ENCODE results near the gene FSCN2. TPM values are rescaled to one million over a fixed set of nuclear protein-coding genes. Genes with fewer than 3 reads are reported as not detected.

Gene FSCN2
- total and polyA plus RNA-seq, 12 donors, result 0.22 to 1.9 (median 0.72) TPM; not detected in 1

DNA sequence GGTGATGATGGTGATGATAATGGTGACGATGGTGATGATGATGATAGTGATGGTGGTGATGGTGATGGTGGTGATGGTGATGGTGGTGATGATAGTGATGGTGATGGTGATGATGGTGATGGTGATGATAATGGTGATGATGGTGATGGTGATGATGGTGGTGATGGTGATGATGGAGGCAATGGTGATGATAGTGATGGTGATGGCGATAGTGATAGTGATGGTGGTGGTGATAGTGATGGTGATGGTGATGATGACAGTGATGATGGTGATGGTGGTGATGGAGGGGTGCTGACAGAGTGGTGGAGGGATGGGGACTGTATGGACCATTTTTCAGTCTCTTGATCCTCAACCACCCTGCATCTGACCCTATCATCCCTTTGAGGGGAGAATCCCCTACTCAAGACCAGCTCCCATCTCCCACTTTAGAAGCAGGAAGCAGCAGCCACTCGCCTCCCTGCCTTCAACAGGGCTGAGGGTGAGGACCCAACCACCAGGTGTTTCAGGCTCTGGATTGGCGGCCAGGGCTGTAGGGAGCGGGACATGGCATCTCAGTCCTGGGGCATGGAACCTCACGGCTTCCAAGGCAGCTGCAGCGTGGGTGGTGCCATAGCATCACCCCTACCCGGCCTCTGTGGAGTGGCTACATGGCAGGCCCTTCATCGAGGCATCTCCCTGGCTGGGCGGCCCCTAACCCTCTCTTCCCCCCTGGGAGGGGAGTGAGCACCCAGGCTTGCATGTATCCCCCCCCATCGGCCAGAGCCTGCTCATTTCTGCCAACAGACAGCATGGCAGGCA is 4.5 kb downstream of the FSCN2 start:
- peaks cover 26% of the 10 kb centered on the region for H3K27me3 ChIP-seq
- H3K27ac ChIP-seq, result no peak overlapping the region
- peaks cover 0 to 14% of the 10 kb centered on the region in 2 donors for H3K4me1 ChIP-seq (replicated peaks in 1 of 2)
- no peaks in the 10 kb centered on the region for H3K9me3 ChIP-seq (replicated peaks in 1 of 3)
- no peak for DNase-seq
- TF ChIP-seq POLR2A (IDR thresholded peaks at IDR 0.05) (no peak), CTCF (IDR thresholded peaks at IDR 0.05) (no peak)
- no peak overlapping the region for H3K4me3 ChIP-seq
- 84 to 92% (median 90%) methylated on average over 5 to 11 of the region's 11 CpGs for WGBS, 4 donors
- no peaks in the 10 kb centered on the region for H3K36me3 ChIP-seq (replicated peaks in 1 of 2)
- intact Hi-C loops (cut with DNase I), result no loop called here

DNA sequence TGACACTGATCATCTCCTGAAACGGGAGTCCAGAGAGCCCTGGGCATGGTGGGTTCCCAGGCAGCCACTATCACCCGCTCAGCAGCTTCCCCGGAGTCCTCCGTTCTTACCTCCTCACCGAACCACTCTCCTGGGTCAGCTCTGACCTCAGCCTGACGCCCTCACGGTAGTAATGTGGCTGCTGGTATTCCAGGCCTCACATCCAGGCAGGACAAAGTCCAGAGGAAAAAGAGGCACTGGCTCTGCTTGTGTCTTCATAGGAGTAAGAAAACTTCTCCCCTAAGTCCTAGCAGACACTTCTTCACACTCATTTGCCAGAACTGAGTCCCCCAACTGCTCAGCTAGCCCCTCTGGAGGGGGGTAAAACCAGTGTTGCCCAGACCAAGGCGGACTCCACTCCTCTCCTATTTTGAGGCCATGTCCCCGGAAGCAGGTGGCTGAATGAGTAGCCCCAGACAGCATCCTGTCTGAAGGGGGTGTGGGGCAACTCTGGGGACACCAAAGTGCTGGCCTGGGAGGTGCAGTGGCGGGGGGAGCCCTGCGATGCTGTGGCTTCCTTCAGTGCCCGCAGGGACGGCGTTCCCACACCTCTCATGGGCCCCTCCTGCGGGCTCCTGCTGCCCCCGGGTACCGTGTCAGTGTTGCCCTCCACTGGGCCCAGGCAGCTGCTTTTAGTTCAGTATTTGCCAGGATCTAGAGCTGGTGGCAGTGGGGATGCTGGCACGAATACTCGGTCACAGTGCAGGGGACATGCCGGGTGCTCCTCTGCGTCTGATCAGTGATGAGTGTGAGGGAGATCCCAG is 5.4 kb downstream of the FSCN2 start:
- no peak for TF ChIP-seq CTCF (IDR thresholded peaks at IDR 0.05)
- TF ChIP-seq POLR2A (IDR thresholded peaks at IDR 0.05), result no peak
- WGBS, 4 donors, result 63 to 67% (median 66%) methylated on average over 10 to 21 of the region's 21 CpGs
- Histone ChIP-seq H3K4me1 (replicated peaks in 1 of 2) (peaks cover 0 to 14% of the 10 kb centered on the region in 2 donors), H3K4me3 (no peak overlapping the region), H3K27me3 (peaks cover 22% of the 10 kb centered on the region), H3K36me3 (replicated peaks in 1 of 2) (no peaks in the 10 kb centered on the region), H3K9me3 (replicated peaks in 1 of 3) (no peaks in the 10 kb centered on the region), H3K27ac (no peak overlapping the region)
- DNase-seq, result no peak
- intact Hi-C loops (cut with DNase I), result no loop called here

GRCh38 chr17:81534157-81535006 is 6.2 kb downstream of the FSCN2 start:
- WGBS, 4 donors, result 39 to 67% (median 54%) methylated on average over 1 to 6 of the region's 6 CpGs
- no peak for DNase-seq
- peaks cover 21% of the 10 kb centered on the region for H3K27me3 ChIP-seq
- no peaks in the 10 kb centered on the region for H3K36me3 ChIP-seq (replicated peaks in 1 of 2)
- H3K9me3 ChIP-seq (replicated peaks in 1 of 3), result no peaks in the 10 kb centered on the region
- no peak overlapping the region for H3K27ac ChIP-seq
- no peak overlapping the region for H3K4me3 ChIP-seq
- TF ChIP-seq CTCF (IDR thresholded peaks at IDR 0.05) (no peak), POLR2A (IDR thresholded peaks at IDR 0.05) (no peak)
- intact Hi-C loops (cut with DNase I), result no loop called here
- peaks cover 0 to 14% of the 10 kb centered on the region in 2 donors for H3K4me1 ChIP-seq (replicated peaks in 1 of 2)

GRCh38 chr17:81535007-81535328 is 6.8 kb downstream of the FSCN2 start:
- H3K4me3 ChIP-seq, result no peak overlapping the region
- H3K9me3 ChIP-seq (replicated peaks in 1 of 3), result no peaks in the 10 kb centered on the region
- H3K36me3 ChIP-seq (replicated peaks in 1 of 2), result peaks cover 0 to 1% of the 10 kb centered on the region in 2 donors
- H3K27ac ChIP-seq, result no peak overlapping the region
- peaks cover 0 to 14% of the 10 kb centered on the region in 2 donors for H3K4me1 ChIP-seq (replicated peaks in 1 of 2)
- TF ChIP-seq CTCF (IDR thresholded peaks at IDR 0.05) (no peak), POLR2A (IDR thresholded peaks at IDR 0.05) (no peak)
- intact Hi-C loops (cut with DNase I), result no loop called here
- peaks cover 21% of the 10 kb centered on the region for H3K27me3 ChIP-seq
- DNase-seq, result no peak
- WGBS, 4 donors, result 51 to 80% (median 74%) methylated on average over 5 of the region's 5 CpGs
